Measurements from ENCODE around the gene BACH2. TPM values are rescaled to one million over a fixed set of nuclear protein-coding genes. Genes with fewer than 3 reads are reported as not detected.

BACH2 gene
- total RNA-seq, 1 donor from 2014 or later, result 2.6 TPM

DNA sequence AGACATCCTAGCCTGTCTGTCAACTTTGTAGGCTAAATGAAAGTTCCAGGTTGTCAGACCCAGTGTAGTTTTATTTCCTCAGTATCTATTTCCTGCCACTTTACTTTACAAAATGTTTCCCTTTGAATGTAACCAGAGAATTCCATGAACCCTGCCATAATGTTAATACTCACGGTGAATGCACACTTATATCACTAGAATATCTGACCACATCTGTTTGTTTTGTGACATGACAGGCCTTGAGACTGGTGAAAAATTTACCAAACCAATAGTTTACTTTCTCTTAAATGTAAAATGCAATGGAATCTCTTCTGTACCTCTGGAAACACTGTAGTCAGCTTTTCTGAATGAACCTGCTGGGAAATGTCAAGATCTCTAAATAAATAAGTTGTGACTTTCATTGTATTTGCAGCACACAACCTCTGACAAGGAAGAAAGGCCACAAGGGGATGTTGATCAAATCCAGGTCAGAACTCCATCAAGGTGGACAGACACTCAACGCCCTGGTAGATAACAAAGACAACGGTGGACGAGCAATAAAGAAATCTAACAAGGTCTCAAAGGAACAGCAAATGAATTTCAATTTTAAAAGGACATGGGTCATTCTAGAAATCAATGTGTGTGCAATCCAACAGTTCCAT lies 59.2 kb downstream of the BACH2 start:
- no peak for DNase-seq (ENCODE audit: low spot score)

GRCh38 chr6:90233994-90234393 lies 62.6 kb downstream of the BACH2 start:
- DNase-seq (ENCODE audit: low spot score), result no peak

- DNase-seq (ENCODE audit: low spot score), result no peak
Observed at GRCh38 chr6:90233213-90233612, 63.4 kb downstream of the BACH2 start.

- DNase-seq (ENCODE audit: low spot score), result no peak
Observed at GRCh38 chr6:90231798-90232197, 64.8 kb downstream of the BACH2 start.

DNA sequence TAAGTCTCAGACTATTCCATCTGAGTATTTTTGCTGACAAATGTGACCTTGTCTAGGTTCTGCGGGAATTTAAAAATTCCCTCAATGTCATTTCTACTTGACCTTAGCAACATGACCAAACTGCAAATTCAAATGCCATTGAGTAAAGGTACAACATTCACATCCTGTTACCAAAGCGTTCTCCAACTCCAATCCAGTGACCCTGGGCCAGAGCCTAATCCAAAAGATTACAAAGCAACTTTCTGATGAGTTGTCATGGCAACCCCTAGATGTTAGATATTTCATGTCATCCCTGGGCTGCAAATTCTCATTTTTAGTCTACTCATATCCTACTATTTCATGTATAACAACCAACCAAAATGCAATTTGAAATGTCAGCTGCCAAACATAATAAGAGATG lies 65.3 kb downstream of the BACH2 start:
- no peak for DNase-seq (ENCODE audit: low spot score)

GRCh38 chr6:90230548-90231215 lies 66.0 kb downstream of the BACH2 start:
- no peak for DNase-seq (ENCODE audit: low spot score)

- DNase-seq (ENCODE audit: low spot score), result no peak
Observed at GRCh38 chr6:90229331-90230010, 67.2 kb downstream of the BACH2 start.

DNA sequence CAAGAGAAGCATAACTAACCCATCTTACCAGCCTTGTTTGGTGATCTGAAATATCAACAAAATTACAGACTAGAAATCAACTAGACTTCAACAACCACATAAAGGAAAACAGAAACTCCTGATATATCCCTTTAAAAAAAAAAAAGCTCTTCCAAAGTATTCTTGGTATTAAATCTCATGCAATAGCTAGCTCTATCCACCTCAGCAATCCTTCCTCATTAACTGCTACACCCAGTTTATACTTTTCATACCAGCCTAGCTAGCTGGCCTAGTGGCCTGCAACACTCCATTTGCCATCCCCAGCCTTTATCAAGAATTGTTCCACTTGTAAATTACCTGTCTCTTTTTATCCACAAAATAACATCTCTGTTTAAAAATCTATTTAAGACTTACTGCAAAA lies 69.0 kb downstream of the BACH2 start:
- no peak for DNase-seq (ENCODE audit: low spot score)

- no peak for DNase-seq (ENCODE audit: low spot score)
Observed at GRCh38 chr6:90227213-90227612, 69.4 kb downstream of the BACH2 start.

DNA sequence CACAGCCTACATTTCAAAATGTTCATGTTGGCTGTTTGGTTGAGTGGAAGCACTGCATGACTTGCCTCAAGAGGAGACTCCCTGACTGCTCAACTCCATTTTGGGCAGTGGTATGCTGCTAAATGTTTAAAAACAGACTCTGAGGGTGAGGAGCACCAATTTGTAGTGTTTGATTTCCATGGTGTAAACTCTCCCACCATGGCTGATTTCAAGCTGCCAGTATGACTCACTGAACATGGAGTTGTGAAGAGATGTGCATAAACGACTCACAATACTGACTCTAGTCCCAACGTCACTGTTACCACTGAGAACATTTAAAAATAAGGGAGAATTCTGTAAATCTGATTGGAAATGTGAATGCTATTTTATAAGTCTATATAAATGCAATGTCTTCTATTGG lies 70.4 kb downstream of the BACH2 start:
- no peak for DNase-seq (ENCODE audit: low spot score)

GRCh38 chr6:90224196-90224595 lies 72.4 kb downstream of the BACH2 start:
- no peak for DNase-seq (ENCODE audit: low spot score)

DNA sequence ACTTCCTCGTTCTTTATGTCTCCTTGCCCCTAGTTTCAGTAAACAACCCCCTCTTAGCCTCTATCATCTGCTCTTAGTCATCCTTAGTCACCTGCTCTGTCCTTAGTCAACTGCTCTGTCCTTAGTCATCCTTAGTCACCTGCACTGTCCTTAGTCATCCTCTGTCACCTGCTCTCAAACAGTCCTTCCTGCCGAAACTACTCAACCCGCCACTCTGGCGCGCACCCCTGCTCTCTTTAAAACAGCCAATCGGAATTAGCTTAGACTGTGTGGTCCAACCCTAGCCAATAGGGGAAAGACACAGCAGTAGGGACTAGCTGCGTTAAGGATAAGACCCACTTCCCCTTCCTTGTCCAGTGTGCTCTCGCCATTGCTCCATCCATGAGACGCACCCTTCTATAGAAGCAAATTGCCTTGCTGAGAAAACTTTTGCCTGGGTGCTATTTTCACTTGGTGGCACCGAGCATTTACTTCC lies 73.9 kb downstream of the BACH2 start:
- no peak for DNase-seq (ENCODE audit: low spot score)

DNA sequence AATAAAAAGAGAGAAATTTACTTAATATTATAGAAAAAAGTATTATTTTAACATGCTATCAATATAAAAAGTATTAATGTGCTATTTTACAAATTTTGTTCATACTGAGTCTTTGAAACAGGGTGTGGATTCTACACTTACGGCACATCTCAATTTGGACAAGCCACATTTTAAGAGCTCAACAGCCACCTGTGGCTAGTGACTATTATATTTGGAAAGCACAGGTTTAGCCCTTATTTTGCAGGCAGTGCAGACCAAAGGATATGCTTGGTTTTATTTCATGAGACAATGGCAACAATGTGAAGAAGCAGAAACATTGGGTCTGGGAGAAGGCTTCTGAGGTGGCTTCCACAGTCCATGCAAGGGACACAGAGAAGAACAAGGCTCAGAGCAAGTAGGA lies 74.6 kb downstream of the BACH2 start:
- no peak for DNase-seq (ENCODE audit: low spot score)

DNA sequence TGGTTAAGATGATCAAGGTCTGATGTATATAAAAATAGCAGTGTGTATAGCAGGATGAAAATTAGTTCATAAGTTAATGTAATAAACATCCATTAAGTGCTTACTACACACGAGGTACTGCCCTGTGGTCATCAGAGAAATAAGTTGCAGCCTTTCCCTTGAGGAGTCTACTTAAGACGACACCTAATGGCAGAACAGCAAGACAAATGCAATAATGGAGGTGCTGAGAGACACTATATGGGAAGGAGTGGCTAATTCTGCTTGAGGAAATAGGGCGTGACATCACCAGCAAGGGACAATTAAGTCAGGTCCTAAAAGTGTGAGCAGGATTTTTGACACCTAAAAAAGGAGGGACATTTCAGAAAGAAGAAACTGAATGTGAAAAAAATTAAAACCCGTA lies 75.2 kb downstream of the BACH2 start:
- no peak for DNase-seq (ENCODE audit: low spot score)

- no peak for DNase-seq (ENCODE audit: low spot score)
Observed at GRCh38 chr6:90220273-90220672, 76.4 kb downstream of the BACH2 start.

- DNase-seq (ENCODE audit: low spot score), result peak; percentile 49
Observed at GRCh38 chr6:90219209-90219985, 77.2 kb downstream of the BACH2 start.

DNA sequence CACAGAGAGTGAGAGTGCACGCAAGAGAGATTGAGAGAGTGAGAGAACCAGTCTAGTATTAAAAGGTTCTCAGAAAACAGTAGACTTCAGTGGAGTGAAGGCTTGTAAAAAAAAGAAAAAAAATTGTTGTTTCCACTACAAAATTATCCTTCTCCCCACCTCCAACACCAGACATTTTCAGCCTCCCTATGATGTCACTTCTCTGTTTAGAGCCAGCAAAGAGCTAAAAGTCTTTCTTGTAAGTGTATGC lies 77.8 kb downstream of the BACH2 start:
- DNase-seq (ENCODE audit: low spot score), result no peak

- no peak for DNase-seq (ENCODE audit: low spot score)
Observed at GRCh38 chr6:90217506-90218127, 79.0 kb downstream of the BACH2 start.

DNA sequence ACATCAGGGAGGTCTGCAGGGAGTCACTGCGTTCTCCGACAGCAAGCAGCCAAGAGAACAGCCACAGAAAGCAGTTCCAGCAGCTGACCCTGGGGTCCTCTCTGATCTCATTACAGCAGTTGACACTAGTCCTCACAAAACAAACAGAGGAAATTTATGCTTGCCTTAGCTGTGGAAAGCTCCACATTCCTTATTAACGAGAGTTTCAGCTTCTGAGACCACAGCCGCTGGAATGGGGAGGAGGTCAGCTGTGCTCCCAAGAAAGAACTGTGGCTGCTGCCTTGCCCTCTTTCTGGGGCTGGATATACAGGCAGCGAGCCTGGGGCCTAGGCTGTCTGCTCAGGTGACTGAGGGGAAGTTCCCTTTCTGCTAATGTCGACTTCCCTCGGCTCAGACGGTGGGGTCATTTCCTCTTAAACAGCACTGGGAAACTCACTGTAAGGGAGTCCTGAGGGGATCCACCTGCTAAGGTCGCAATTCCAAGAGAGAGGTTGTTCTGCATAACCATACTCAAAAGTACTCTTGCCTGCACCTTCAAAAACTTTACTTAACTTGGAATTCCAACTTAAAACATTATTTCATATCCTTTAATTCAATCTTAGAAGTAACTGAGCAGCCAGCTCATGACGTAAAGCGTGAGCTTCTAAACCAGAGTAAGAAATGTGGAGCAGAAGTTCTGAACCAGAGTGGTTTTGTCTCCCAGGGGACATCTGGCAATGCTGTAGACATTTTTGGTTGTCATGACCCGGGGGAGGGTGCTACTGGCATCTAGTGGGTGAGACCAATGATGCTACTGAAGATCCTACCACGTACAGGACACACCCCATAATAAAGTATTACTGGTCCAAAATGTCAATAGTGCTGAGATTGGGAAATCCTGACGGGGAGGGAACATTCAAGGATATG lies 80.3 kb downstream of the BACH2 start:
- no peak for DNase-seq (ENCODE audit: low spot score)

DNA sequence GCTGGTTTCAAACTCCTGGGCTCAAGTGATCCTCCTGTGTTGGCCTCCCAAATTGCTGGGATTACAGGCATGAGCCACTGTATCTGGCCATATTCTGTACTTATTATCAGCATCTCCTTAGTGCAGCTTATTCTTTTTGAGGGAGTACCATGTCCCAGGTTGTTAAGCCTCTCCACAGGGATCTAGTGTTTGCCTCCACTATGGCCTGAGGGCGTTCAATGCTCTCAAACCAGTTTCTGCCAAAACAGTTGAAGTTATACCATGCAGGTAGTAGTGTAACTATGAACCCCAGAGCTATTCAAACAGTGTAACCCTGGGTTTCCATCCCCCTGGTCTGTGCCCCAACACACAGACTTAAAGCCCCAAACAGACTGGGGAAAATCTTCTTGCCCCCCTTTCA lies 81.7 kb downstream of the BACH2 start:
- DNase-seq (ENCODE audit: low spot score), result no peak

- DNase-seq (ENCODE audit: low spot score), result no peak
Observed at GRCh38 chr6:90214461-90214860, 82.2 kb downstream of the BACH2 start.
